ENCODE measurements around the gene RHOXF2. TPM values are rescaled to one million over a fixed set of nuclear protein-coding genes. Genes with fewer than 3 reads are reported as not detected.
"Not testable (repeated sequence)": the region's sequence is repeated elsewhere in the genome, so short reads cannot be mapped to it uniquely, and the experiment has no call there.

RHOXF2 gene
- total RNA-seq, 2 donors from 2014 or later: 10.0 TPM; not detected in 1

DNA sequence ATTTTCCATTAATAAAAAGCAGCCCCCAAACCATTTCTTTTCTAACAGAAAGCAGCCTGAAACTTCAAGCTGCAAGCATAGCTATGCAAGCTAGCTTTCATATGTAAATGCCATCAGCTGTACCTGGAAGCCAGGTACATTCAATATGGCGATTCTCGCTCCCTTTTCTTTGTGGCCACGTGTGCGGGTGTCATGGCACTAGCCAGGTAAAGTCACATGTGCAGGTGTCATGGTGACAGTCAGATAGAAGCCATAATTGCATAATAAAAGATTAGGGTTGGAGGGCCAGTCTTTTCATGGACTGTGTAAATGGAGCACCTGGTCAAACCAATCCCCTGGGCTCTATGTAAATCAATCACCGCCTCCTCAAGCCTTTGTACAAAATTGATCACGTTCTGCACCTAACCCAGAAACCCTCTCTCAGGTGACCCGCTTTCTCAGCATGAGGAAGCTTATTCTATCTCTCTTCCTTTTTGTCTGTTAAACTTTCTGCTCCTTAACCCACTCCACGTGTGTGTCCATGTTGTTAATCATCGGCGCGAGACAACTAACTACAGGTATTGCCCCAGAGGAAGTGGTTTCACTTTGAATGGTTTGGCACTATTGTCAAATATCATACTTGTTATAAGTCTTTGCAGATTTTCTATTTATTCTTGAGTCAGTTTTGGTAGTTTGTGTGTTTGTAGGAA lies 18.0 kb upstream of the RHOXF2 start:
- H3K4me3 ChIP-seq: no peak overlapping the region
- H3K9me3 ChIP-seq: no peaks in the 10 kb centered on the region
- H3K36me3 ChIP-seq: no peaks in the 10 kb centered on the region
- DNase-seq (ENCODE audit: low spot score): no peak
- H3K27ac ChIP-seq: no peak overlapping the region
- 86% methylated on average over 11 of the region's 11 CpGs for WGBS
- H3K27me3 ChIP-seq (replicated peaks; ENCODE audit: insufficient read depth): no peaks in the 10 kb centered on the region
- TF ChIP-seq, protein P1, sequence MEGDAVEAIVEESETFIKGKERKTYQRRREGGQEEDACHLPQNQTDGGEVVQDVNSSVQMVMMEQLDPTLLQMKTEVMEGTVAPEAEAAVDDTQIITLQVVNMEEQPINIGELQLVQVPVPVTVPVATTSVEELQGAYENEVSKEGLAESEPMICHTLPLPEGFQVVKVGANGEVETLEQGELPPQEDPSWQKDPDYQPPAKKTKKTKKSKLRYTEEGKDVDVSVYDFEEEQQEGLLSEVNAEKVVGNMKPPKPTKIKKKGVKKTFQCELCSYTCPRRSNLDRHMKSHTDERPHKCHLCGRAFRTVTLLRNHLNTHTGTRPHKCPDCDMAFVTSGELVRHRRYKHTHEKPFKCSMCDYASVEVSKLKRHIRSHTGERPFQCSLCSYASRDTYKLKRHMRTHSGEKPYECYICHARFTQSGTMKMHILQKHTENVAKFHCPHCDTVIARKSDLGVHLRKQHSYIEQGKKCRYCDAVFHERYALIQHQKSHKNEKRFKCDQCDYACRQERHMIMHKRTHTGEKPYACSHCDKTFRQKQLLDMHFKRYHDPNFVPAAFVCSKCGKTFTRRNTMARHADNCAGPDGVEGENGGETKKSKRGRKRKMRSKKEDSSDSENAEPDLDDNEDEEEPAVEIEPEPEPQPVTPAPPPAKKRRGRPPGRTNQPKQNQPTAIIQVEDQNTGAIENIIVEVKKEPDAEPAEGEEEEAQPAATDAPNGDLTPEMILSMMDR (IDR thresholded peaks at IDR 0.05): no peak
- no peak for TF ChIP-seq POLR2AphosphoS5 (IDR thresholded peaks at IDR 0.05)
- TF ChIP-seq POLR2A (IDR thresholded peaks at IDR 0.05): no peak
- no peaks in the 10 kb centered on the region for H3K4me1 ChIP-seq (replicated peaks)
- intact Hi-C loops (cut with DNase I): loop anchor here (10.0 kb wide), 1 partner anchor 74 kb away; no protein-coding TSS in a partner anchor

DNA sequence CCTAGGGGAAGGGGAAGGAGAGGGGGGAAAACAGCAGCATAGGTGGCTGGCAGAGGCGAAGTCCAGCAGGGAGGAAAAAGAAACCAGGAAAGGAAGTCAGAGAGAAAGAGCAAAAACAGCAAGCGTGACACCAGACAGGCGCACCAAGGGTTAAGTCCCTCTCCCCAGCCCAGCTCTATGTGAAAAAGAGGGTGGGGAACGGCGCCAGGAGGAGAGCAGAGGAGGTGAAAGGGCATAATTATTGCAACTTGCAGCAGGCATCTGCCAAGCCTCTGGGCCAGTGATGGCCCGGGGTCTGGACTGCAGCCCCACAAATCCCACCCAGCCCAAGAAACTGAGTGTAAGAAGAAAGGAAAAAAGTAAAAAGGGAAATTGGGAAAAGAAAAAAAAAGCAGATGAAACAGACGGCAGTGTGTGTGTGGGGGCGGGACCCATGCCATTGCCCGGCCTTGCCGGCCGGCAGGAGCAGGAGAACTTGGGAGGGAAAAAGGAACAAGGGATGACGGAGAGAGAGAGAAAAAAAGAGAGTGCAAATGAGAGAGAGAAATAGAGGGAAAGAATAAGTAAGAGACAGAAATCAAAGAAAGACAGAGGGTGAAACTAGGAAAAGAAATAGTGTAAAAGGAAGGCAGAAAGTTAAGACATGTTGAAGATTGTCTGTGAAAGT lies 14.1 kb upstream of the RHOXF2 start:
- intact Hi-C loops (cut with DNase I): loop anchor here (10.0 kb wide), 1 partner anchor 70 kb away; no protein-coding TSS in a partner anchor
- Histone ChIP-seq H3K4me1 (replicated peaks) (no peaks in the 10 kb centered on the region), H3K4me3 (no peak overlapping the region), H3K27me3 (replicated peaks; ENCODE audit: insufficient read depth) (no peaks in the 10 kb centered on the region), H3K9me3 (no peaks in the 10 kb centered on the region), H3K36me3 (no peaks in the 10 kb centered on the region), H3K27ac (no peak overlapping the region)
- DNase-seq (ENCODE audit: low spot score): no peak
- 31% methylated on average over 6 of the region's 12 CpGs for WGBS
- TF ChIP-seq POLR2AphosphoS5 (IDR thresholded peaks at IDR 0.05): no peak
- TF ChIP-seq, protein P1 (IDR thresholded peaks at IDR 0.05): no peak
- TF ChIP-seq POLR2A (IDR thresholded peaks at IDR 0.05): no peak

DNA sequence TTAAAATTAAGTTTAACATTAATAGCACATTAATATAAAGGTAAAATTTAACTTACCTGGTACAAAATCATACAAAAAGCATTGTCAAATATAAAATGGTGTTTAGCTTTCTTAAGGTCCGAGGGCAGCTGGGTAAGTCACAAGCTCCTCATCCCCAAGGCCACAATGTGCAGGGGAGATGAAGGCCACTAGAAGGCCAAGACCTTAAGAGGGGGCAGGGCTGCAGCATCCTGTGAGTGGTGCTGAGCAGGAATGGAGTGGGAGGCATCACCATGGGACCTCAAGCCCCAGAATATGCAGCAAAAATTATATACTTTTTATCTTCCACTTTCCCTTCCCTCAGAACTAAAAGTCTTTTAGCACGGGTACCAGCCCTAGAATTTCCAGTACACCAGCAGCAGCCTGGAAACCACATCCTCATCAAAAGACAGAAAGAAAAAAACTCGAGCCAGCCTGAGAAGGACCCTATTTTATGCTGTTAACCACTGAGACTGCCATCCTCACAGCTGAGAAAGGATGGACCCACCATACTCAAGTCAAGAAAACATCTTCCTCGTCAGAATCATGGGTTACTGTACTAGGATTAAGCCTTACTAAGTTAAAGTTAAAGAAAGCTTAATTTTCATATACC lies 13.0 kb upstream of the RHOXF2 start:
- intact Hi-C loops (cut with DNase I): loop anchor here (10.0 kb wide), 1 partner anchor 69 kb away; no protein-coding TSS in a partner anchor
- H3K4me1 ChIP-seq (replicated peaks): no peaks in the 10 kb centered on the region
- 76% methylated on average over 4 of the region's 4 CpGs for WGBS
- no peak for TF ChIP-seq POLR2AphosphoS5 (IDR thresholded peaks at IDR 0.05)
- TF ChIP-seq, protein P1 (IDR thresholded peaks at IDR 0.05): no peak
- no peak for TF ChIP-seq POLR2A (IDR thresholded peaks at IDR 0.05)
- DNase-seq (ENCODE audit: low spot score): no peak
- H3K36me3 ChIP-seq: no peaks in the 10 kb centered on the region
- no peaks in the 10 kb centered on the region for H3K9me3 ChIP-seq
- no peaks in the 10 kb centered on the region for H3K27me3 ChIP-seq (replicated peaks; ENCODE audit: insufficient read depth)
- H3K27ac ChIP-seq: no peak overlapping the region
- H3K4me3 ChIP-seq: no peak overlapping the region

DNA sequence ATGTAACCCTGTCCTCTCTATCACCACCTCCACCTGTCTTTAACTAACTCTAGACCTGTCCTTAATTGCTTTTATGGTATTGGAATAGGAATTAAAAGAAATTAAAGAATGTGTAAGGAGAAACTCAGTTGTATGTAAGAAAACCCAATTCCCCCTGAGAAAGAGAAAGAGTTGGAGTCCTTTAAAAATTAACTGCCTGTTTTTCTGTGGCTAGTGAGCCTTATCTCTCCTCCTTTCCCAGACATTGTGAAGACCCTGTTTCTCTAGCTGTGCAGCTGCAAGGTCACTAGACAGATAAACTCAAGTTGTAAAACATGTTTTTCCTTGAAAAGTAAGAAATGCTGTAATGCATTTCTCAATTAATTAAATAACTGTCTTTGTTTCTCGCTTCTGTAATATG lies 12.1 kb upstream of the RHOXF2 start:
- intact Hi-C loops (cut with DNase I): loop anchor here (10.0 kb wide), 1 partner anchor 68 kb away; no protein-coding TSS in a partner anchor
- H3K27ac ChIP-seq; H3K4me1 ChIP-seq (replicated peaks); H3K9me3 ChIP-seq; H3K27me3 ChIP-seq (replicated peaks; ENCODE audit: insufficient read depth); H3K4me3 ChIP-seq; DNase-seq (ENCODE audit: low spot score); H3K36me3 ChIP-seq: not testable (repeated sequence)
- 79% methylated on average over 1 of the region's 1 CpG for WGBS

DNA sequence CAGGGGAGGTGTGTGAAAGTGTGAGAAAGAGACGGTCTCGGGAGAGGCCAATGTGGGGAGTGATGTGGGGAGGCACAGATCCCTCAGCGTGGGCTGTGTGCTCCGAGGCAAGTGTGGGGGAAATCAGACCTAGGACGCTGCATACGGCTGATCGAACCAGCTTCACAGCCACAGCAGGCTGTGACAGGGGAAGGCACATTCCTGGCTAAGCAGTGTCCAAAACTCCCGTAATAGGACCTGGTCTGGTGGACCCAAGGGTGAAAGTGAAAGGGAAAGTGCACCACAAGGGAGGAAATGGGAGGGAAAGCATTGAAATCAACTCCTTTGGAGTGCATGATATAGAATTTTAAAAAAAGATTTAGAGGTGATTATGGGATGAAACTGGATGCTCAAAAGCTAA lies 10.9 kb upstream of the RHOXF2 start:
- Histone ChIP-seq H3K27ac (no peak overlapping the region), H3K9me3 (no peaks in the 10 kb centered on the region), H3K36me3 (no peaks in the 10 kb centered on the region), H3K4me1 (replicated peaks) (no peaks in the 10 kb centered on the region), H3K4me3 (no peak overlapping the region), H3K27me3 (replicated peaks; ENCODE audit: insufficient read depth) (no peaks in the 10 kb centered on the region)
- DNase-seq (ENCODE audit: low spot score): no peak
- no peak for TF ChIP-seq POLR2A (IDR thresholded peaks at IDR 0.05)
- TF ChIP-seq, protein P1 (IDR thresholded peaks at IDR 0.05): no peak
- TF ChIP-seq POLR2AphosphoS5 (IDR thresholded peaks at IDR 0.05): no peak
- intact Hi-C loops (cut with DNase I): loop anchor here (10.0 kb wide), 1 partner anchor 67 kb away; no protein-coding TSS in a partner anchor
- WGBS: 95% methylated on average over 8 of the region's 8 CpGs

DNA sequence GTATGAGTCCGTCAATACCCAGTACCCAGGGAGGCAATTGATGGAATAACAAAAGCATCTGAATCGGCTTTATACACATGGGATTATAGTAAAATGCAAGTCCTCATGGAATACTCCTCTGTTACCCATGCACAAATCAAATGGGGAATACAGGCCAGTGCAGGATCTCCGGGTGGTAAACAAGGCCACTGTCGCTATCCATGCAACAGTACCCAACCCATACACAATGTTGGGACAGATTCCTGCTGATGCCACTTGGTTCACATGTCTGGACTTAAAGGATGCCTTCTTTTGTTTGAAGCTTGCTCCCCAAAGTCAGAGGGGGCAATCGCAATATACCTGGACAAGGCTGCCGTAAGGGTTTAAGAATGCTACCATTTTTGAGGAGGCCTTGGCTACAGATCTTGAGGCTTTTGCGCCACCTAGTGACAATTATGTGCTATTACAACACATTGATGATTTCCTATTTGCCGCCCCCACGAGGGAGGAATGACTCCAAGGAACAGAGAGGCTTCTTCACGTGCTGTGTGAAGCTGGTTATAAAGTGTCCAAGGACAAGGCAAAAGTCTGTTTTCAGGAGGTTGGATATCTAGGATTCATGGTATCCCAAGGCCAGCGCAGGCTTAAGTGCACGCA lies 8.2 kb upstream of the RHOXF2 start:
- H3K4me3 ChIP-seq; intact Hi-C loops (cut with DNase I); H3K36me3 ChIP-seq; H3K27me3 ChIP-seq (replicated peaks; ENCODE audit: insufficient read depth); H3K4me1 ChIP-seq (replicated peaks); DNase-seq (ENCODE audit: low spot score); H3K9me3 ChIP-seq; H3K27ac ChIP-seq: not testable (repeated sequence)
- WGBS: no CpG with 5 or more reads among the region's 12 CpGs

DNA sequence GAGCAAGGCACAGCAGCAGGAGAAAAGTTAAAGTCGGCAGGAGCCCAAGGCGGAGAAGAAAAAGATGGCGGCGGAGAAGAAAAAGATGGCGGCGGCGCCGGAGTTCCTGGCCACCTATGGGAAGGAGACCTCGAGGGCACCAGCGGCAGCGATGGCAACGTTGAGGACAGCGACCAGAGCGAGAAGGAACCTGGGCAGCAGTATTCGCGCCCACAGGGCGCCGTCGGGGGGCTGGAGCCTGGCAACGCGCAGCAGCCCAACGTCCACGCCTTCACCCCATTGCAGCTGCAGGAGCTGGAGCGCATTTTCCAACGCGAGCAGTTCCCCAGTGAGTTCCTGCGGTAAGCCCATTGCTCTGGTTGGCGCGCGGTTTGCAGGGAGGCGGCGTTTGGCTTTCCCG lies 673 bp downstream of the RHOXF2 start:
- H3K4me3 ChIP-seq; H3K27me3 ChIP-seq (replicated peaks; ENCODE audit: insufficient read depth); H3K36me3 ChIP-seq; DNase-seq (ENCODE audit: low spot score); H3K9me3 ChIP-seq; H3K4me1 ChIP-seq (replicated peaks); H3K27ac ChIP-seq; intact Hi-C loops (cut with DNase I): not testable (repeated sequence)
- 95% methylated on average over 4 of the region's 33 CpGs for WGBS
